ENCODE measurements around the gene SLC7A4.

DNA sequence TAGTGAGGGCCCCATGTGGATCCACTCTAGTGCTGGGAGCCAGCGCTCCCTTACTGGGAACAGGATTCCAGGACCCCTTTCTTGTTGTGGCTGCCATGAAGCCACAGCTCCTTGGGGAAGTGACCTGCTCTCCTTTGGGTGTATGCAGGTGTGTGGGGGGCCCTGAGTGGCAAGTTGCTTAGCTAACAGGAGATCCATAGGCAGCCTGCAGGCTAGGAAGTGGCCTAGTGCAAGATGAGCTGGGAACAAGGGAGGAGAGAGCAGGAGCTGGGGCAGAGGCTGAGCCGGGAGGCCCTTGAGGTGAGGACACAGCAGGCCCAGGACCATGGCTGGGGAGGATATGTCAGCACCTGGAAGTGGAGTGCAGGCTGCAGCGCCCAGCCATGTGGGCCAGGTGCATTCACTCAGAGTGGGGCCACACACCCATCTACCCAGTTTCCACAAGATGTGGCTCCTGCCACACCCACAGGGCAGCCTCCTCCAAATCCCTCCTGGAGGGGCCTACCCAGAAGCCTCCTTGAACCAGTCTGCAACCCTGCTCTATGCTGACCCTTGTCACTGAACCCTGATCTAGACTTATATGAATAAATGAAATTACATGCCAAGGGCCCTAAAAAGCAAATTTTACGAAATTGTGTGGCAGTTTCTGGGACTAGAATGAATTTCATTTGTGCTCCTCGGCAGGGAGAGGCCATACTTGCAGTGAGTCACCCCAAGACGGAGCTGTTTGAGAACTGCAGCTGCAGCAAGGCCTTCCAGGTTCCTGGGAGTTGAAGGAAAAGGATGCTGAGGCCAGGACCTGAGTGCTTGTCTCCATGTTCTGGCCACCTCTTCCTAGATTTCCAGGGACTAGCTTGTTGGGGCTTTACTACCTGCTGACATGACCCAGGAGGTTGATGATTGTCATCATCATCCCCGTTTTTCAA, 33.7 kb downstream of the SLC7A4 start:
- TF ChIP-seq, protein P1, sequence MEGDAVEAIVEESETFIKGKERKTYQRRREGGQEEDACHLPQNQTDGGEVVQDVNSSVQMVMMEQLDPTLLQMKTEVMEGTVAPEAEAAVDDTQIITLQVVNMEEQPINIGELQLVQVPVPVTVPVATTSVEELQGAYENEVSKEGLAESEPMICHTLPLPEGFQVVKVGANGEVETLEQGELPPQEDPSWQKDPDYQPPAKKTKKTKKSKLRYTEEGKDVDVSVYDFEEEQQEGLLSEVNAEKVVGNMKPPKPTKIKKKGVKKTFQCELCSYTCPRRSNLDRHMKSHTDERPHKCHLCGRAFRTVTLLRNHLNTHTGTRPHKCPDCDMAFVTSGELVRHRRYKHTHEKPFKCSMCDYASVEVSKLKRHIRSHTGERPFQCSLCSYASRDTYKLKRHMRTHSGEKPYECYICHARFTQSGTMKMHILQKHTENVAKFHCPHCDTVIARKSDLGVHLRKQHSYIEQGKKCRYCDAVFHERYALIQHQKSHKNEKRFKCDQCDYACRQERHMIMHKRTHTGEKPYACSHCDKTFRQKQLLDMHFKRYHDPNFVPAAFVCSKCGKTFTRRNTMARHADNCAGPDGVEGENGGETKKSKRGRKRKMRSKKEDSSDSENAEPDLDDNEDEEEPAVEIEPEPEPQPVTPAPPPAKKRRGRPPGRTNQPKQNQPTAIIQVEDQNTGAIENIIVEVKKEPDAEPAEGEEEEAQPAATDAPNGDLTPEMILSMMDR (IDR thresholded peaks at IDR 0.05) = no peak
- TF ChIP-seq EP300 (IDR thresholded peaks at IDR 0.05) (no peak), POLR2A (IDR thresholded peaks at IDR 0.05) (no peak)

Data from gastroesophageal sphincter (tissue), 3 donors.